ENCODE results near the gene FGGY. TPM values are rescaled to one million over a fixed set of nuclear protein-coding genes. Genes with fewer than 3 reads are reported as not detected.

FGGY gene
- total RNA-seq, 1 donor from 2014 or later: 18.2 TPM

DNA sequence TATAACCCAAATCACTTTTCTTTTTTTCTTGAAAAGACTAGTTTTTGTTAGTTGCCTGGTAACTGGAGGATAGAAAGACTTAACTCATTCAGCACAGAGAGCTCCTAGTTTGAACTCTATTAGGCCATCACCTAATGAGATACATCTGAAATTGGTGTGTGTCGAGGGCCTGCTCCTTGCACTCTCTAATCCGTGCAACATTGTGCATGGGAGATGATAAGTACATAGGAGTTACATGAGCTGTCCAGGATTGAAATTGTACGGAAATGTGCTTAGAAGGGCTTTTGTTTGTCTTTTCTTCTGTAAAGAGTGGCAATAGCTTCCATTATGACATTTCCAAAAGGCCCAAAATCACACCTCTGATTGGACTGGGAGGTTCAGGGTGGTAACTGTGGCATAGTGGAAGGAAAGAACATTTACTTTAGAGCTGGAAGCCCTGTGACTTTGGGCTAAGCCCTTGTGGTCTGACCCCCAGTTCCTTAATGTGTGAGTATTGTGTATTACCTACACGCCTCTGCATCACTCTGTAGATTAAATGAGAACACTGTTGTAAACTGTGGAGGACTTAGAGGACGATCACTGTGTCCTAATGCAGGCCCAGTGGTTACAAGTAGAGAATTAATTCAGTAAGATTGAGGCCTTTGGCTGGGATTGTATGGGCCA, 71.2 kb downstream of the FGGY start:
- Mint-ChIP-seq H3K27ac (no peak overlapping the region), H3K36me3 (ENCODE audit: insufficient read depth) (peaks cover 9% of the 10 kb centered on the region), H3K4me3 (ENCODE audit: low read depth) (no peak overlapping the region), H3K4me1 (ENCODE audit: low read depth) (peaks cover 3% of the 10 kb centered on the region), H3K27me3 (peaks cover 6% of the 10 kb centered on the region), H3K9me3 (ENCODE audit: low read depth) (peaks cover 3% of the 10 kb centered on the region)
- TF ChIP-seq CTCF (IDR thresholded peaks at IDR 0.05; ENCODE audit: unreplicated experiment): no peak
- no peak for DNase-seq (ENCODE audit: low spot score, unreplicated experiment)

- Mint-ChIP-seq H3K27ac (no peak overlapping the region), H3K4me3 (ENCODE audit: low read depth) (no peak overlapping the region), H3K9me3 (ENCODE audit: low read depth) (no peaks in the 10 kb centered on the region), H3K36me3 (ENCODE audit: insufficient read depth) (peaks cover 4% of the 10 kb centered on the region), H3K27me3 (no peaks in the 10 kb centered on the region), H3K4me1 (ENCODE audit: low read depth) (no peaks in the 10 kb centered on the region)
- no peak for TF ChIP-seq CTCF (IDR thresholded peaks at IDR 0.05; ENCODE audit: unreplicated experiment)
- DNase-seq (ENCODE audit: low spot score, unreplicated experiment): no peak
Measured at GRCh38 chr1:59375321-59376220, 78.7 kb downstream of the FGGY start.

DNA sequence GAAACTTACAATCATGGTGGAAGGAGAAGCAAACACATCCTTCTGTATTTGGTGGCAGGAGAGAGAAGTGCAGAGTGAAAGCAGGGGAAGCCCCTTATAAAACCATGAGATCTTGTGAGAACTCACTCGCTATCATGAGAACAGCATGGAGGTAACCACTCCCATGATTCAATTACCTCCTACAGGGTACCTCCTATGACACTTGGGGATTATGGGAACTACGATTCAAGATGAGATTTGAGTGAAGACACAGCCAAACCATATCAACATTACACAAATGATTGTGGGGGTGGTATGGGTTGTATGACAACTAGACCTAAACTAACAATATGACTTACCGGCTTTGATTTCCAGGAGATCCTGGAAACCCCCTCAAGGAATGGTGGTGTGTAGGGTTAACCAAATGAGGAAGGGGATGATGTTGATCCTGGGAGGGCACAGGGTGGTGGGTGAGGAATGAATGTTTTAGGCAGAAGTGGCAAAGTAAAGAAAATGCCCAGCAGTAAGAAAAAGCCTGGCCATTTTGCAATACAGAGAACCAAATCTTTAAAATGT, 80.5 kb downstream of the FGGY start:
- no peak overlapping the region for H3K27ac Mint-ChIP-seq
- no peak for DNase-seq (ENCODE audit: low spot score, unreplicated experiment)
- H3K9me3 Mint-ChIP-seq (ENCODE audit: low read depth): no peaks in the 10 kb centered on the region
- H3K27me3 Mint-ChIP-seq: no peaks in the 10 kb centered on the region
- TF ChIP-seq CTCF (IDR thresholded peaks at IDR 0.05; ENCODE audit: unreplicated experiment): no peak
- H3K36me3 Mint-ChIP-seq (ENCODE audit: insufficient read depth): peaks cover 4% of the 10 kb centered on the region
- H3K4me3 Mint-ChIP-seq (ENCODE audit: low read depth): no peak overlapping the region
- no peaks in the 10 kb centered on the region for H3K4me1 Mint-ChIP-seq (ENCODE audit: low read depth)

GRCh38 chr1:59378621-59379370, 81.9 kb downstream of the FGGY start:
- peaks cover 2% of the 10 kb centered on the region for H3K4me1 Mint-ChIP-seq (ENCODE audit: low read depth)
- H3K36me3 Mint-ChIP-seq (ENCODE audit: insufficient read depth): peaks cover 6% of the 10 kb centered on the region
- no peak overlapping the region for H3K4me3 Mint-ChIP-seq (ENCODE audit: low read depth)
- DNase-seq (ENCODE audit: low spot score, unreplicated experiment): no peak
- H3K9me3 Mint-ChIP-seq (ENCODE audit: low read depth): peaks cover 5% of the 10 kb centered on the region
- H3K27me3 Mint-ChIP-seq: no peaks in the 10 kb centered on the region
- H3K27ac Mint-ChIP-seq: no peak overlapping the region
- TF ChIP-seq CTCF (IDR thresholded peaks at IDR 0.05; ENCODE audit: unreplicated experiment): no peak

GRCh38 chr1:59379371-59379728, 82.5 kb downstream of the FGGY start:
- Mint-ChIP-seq H3K27me3 (no peaks in the 10 kb centered on the region), H3K36me3 (ENCODE audit: insufficient read depth) (peaks cover 7% of the 10 kb centered on the region), H3K27ac (no peak overlapping the region), H3K9me3 (ENCODE audit: low read depth) (peaks cover 5% of the 10 kb centered on the region), H3K4me1 (ENCODE audit: low read depth) (peaks cover 5% of the 10 kb centered on the region), H3K4me3 (ENCODE audit: low read depth) (no peak overlapping the region)
- TF ChIP-seq CTCF (IDR thresholded peaks at IDR 0.05; ENCODE audit: unreplicated experiment): no peak
- no peak for DNase-seq (ENCODE audit: low spot score, unreplicated experiment)
